ENCODE results near the gene TPSAB1.
"Not testable (repeated sequence)": the region's sequence is repeated elsewhere in the genome, so short reads cannot be mapped to it uniquely, and the experiment has no call there.

The TPSAB1 gene

DNA sequence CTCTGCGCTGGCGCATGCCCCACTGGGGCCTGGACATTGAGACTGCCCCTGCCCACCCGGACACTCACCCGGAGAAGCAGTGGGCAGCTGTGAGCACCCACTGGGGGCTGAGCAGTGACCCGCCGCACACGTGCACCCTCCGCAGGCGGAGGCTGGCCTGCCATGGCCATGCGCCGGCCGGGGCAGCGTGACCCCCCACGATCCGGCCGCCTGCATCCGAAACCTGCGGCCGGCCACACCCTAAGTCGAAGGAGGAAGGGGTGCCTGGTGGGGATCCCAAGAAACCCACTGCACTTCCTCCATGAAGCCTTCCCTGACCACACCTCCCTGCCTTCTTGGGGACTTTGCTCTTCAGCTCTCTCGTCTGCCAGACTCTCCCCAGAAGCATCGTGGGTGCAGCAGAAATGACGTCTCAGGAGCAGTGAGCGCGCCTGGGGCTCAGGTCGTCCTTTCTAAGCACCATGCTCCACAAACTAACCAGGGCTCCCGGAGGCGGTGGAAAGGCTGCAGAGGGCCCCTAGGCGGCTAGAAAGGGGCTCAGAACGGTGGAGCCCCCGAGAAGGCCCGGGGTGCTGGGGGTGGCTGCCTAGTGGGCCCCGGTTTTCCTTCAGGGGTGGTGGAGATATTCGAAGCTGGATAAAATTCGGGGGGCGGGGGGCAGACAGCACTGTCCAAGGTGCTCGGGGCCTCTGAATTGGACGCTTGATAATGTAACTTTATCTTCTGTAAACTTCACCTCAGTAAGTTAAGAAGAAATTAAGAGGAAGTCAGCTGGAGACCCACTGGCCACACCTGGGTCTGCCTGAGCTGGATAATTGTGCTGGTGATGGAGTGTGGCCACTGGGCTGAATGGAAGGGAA, 16.9 kb upstream of the TPSAB1 start:
- TF ChIP-seq, protein P1, sequence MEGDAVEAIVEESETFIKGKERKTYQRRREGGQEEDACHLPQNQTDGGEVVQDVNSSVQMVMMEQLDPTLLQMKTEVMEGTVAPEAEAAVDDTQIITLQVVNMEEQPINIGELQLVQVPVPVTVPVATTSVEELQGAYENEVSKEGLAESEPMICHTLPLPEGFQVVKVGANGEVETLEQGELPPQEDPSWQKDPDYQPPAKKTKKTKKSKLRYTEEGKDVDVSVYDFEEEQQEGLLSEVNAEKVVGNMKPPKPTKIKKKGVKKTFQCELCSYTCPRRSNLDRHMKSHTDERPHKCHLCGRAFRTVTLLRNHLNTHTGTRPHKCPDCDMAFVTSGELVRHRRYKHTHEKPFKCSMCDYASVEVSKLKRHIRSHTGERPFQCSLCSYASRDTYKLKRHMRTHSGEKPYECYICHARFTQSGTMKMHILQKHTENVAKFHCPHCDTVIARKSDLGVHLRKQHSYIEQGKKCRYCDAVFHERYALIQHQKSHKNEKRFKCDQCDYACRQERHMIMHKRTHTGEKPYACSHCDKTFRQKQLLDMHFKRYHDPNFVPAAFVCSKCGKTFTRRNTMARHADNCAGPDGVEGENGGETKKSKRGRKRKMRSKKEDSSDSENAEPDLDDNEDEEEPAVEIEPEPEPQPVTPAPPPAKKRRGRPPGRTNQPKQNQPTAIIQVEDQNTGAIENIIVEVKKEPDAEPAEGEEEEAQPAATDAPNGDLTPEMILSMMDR (IDR thresholded peaks at IDR 0.05), result no peak

DNA sequence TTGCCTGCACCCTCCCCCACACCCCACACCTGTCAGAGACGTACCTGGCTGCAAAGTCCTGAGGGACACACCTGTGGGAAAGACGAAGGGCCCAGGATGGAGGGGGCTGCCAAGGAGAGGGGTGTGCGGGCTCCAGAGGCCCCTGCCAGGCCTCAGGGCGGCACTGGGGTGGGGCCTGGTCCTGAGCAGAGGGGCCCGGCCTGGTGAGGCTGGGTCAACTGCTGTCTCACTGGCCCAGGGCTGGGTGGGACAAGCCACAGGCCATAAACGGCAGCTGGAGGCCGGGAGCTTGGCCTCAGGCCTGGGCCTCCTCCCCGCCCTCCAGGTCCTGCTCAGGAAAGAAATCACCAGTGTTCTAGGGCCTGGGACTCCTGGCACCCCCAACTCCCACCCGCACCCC, 15.9 kb upstream of the TPSAB1 start:
- TF ChIP-seq, protein P1 (IDR thresholded peaks at IDR 0.05), result no peak

DNA sequence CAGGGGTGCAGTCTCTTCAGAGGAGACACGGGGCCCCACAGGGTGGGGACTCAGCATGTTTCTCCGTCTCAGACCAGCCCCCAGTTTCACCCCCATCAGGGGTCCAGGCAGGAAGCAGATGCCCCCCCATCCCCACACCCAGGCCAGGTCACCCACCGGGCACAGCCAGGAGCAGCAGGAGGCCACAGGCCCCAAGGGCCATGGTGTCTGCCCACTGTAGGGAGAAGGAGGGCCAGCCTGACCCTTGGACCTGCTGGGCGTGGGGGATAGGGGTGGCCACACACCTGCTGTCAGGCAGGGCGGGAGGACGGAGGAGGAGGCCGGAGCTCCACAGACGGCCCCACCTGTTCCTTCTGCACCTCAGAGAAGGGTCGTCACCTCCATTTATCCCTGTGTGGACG, 15.5 kb upstream of the TPSAB1 start, which contains the start of gene TPSG1:
TSS of gene TPSG1 (minus strand) at position 218 of the 401 bp plus-strand sequence. CDS start at position 202, 16 bp downstream.
- TF ChIP-seq, protein P1 (IDR thresholded peaks at IDR 0.05), result no peak

DNA sequence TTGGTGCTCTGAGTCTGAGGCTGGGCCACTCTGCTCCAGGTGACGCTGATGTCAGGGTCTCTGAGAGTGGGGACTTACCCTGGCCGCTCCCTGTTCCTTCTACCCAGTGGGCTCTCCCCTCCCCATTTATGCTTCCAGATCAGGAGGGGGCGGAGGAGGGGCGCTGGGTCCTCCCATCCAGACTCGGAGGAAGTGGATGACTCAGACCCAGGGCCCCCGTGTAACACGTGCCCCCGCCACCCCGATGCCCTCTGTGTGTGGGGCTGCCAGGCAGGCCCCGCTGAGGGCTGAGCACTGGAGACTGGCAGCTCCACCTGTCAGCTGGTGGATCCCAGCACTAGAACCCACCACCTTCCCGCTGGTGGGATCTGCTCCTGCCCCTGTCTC, 10.4 kb upstream of the TPSAB1 start, which contains the start of gene TPSB2:
TSS of gene TPSB2 (minus strand) at position 101 of the 387 bp plus-strand sequence. CDS start 233 bp downstream, outside the sequence.
- TF ChIP-seq, protein P1 (IDR thresholded peaks at IDR 0.05), result not testable (repeated sequence)

DNA sequence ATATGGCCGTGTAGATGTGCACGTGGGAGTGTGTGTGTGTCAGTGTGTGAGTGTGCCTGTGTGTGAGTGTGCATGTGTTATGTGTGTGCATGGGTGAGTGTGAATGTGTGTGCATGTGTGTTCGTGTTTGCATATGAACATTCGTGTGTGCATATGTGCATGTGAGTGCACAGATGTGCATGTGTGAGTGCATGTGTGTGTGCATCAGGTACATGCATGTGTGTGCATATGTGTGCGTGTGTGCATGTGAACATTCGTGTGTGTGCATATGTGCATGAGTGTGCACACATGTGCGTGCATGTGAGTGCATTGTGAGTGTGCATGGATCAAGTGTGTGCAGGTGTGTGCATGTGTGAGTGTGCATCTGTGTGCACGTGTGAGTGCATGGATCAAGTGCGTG, 2.5 kb upstream of the TPSAB1 start:
- TF ChIP-seq, protein P1 (IDR thresholded peaks at IDR 0.05), result no peak

DNA sequence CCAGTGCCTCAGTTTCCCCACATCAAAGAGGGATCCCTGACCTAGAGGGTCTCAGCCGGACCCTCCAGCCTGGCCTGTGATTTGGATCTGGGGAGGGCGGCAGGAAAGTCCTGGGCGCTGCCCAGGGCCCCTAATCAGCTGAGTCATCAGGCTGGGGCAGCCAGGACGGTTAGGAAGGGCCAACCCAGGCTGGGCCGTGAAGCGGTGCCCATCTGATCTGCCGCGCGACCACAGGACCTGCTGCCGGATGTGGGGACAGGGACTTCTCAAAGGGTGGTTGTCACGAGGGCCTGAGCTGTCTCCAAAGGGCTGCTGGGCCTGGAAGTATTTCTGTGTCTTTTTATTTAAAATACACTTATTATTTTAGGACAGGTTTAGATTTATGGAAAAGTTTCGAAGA, 4.4 kb downstream of the TPSAB1 start:
- TF ChIP-seq, protein P1 (IDR thresholded peaks at IDR 0.05), result no peak

DNA sequence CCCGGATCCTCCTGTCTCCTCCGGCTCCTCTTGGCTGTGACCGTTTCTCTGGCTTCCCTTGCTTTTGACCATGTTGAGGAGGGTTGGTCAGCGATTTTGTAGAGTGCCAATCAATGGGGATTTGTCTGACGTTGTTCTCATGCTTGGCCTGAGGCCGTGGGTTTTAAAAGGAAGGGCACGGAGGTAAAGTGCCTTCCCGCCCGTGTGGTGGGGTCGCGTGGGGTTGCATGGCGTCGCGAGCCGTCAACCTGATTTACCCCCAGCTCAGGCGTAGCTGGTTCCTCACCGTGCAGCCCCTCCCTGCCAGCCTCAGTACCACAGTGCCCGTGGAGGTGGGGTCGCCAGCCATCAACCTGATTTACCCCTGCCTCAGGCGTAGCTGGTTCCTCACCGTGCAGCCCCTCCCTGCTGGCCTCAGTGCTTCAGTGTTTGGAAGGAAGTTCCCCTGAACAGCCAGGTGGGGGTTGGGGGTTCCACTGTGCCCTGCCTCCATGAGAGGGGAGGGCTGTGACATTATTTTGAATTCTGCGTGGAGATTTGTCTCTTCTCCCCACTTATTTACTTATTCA, 5.0 kb downstream of the TPSAB1 start:
- TF ChIP-seq, protein P1 (IDR thresholded peaks at IDR 0.05), result no peak

Measured in LNCAP (cell line).